Stimulated activated CD8-positive, alpha-beta memory T cell treated with anti-CD3 and anti-CD28 coated beads, Interleukin-12 subunit alpha, Interleukin-12 subunit beta, amount 100 ng/mL, for 1 hour (primary cell): ENCODE results near the gene CFAP221.

Experiments
- DNase-seq: peaks from one replicate; pipeline ENCODE4 v3.0.0-alpha.2; 2020; ENCODE audit warnings: low read depth

Gene CFAP221

DNA sequence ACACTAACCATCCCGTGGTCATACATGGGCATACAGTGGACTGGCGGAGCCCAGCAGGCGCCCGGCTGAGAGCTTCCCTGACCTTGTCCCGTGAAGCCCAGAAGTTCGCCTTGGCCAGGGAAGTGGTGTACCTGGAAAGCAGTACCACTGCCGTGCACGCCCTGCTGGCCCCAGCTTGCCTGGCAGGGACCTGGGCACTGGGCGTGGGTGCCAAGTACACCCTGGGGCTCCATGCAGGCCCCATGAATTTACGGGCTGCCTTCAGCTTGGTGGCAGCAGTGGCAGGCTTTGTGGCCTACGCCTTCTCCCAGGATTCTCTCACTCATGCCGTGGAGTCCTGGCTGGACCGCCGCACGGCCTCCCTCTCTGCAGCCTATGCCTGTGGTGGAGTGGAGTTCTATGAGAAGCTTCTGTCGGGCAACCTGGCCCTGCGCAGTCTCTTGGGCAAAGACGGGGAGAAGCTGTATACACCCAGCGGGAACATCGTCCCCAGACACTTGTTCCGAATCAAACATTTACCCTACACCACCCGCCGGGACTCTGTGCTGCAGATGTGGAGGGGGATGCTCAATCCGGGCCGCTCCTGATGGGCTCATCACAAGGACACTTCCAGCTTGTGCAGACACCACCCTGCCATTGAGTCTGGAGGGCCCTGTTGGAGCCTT, 137.1 kb downstream of the CFAP221 start:
- DNase-seq: no peak

DNA sequence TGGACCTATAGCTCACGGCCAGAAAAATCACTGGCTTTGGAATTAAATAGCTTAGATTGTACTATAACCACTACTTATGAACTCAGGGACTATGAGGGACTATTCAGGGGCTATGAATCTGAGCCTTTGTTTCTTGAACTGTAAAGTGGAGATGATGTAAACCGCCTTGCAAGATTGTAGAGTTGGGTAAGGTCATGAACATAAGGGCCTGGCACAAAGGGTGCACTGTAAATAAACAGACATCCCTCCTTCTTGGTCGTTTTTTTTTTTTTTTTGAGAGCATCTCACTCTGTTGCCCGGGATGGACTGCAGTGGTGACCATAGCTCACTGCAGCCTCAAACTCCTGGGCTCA, 137.6 kb downstream of the CFAP221 start:
- no peak for DNase-seq

DNA sequence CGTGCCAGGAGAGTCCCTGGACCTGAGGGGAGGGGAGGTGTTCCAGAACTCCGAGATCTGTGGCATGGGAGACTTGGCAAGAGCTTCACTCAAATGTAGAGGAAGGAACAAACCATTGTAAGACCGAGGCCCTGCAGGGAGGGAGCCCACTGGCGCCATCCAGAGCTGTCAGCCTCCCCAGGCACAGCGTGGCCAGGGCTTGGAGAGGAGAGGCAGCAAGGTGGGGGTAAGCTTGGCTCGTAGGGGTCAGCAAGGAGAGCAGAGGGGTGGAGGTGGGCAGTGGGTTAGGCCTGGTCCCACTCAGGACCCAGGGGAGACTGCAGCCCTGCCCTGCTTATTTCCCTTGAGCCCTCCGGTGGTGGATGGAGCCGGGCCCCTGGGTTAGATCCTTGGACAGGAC, 138.3 kb downstream of the CFAP221 start:
- no peak for DNase-seq

DNA sequence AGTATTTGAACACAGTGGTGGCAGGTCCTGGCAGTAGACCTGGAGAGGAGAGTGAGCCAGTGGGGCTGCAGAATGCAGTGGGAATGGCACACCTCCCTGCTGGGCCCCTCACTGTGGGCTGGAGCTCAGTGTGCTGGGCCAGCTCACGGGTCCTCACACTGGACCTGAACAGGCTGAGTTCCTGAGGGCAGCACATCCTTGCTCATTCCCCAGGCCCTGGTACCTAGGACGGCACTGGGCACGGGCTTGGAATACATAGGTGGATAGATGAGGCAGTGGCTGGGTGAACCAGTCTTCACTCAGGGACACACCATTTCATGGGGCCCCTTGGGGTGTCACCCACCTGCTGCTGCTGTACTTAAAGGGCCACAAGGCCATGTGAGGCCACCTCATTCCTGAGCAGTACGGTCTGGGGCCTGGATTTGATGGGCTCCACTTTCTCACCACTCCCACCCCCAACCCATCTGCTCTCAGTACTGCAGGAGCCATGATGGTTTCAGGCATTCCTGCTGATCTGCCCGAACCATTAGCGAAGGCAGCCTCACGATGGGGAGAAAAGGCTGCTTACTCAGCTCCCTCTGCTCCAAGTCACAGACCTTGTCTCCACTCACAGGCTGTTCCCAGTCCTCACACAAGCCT, 138.9 kb downstream of the CFAP221 start:
- DNase-seq: no peak

DNA sequence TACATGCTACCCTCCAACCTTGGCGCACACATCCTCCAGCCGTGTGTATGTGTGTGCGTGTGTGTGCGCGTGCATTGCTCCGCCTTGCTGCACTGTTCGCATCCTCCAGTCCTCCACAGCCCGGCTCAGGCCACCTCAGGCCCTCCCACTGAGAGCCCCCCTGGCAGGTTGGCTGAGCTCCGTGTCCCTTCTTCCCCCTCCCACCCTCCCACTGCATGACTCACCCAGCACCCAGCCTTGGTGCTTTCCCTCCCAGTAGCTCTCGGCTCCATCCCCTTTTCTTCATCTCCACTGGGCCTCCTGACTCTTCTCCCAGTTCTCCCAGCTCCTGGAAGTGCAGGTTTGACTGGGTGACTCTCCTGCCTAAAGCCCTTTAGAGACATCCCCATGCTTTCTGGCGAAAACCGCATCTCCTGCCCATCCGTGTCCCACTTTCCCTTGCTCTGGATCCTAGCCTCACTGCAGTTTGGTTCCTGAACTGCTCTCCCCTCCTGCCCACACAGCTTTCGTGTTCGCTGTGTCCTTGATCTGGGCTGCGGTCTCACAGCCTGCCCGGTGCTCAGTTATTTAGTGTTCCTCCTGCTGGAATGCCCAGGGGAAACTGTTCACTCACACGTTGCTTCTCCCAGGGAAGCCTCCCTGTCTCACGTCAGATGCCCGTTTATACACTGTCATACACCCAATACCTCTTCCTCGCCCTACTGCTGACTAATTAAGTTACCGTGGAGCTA, 139.6 kb downstream of the CFAP221 start:
- no peak for DNase-seq

DNA sequence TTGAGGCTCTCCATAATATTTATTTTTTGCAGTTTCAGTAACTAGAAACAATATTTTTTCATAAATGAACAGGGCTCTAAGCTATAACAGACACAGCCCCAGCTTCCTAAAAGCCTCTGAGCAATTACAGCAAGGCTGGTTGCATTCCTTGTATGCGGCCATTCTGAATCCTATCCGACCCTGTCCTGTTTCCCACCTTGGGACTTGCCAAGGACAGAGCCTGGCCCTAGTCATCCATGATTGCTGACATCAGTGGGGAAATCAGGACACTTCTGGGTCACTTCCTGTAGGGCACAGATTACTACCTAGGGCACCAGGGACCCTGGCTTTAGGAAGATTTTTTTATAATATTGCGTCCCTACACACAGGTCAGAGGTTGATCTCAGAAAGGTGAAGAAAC, 140.3 kb downstream of the CFAP221 start:
- no peak for DNase-seq

DNA sequence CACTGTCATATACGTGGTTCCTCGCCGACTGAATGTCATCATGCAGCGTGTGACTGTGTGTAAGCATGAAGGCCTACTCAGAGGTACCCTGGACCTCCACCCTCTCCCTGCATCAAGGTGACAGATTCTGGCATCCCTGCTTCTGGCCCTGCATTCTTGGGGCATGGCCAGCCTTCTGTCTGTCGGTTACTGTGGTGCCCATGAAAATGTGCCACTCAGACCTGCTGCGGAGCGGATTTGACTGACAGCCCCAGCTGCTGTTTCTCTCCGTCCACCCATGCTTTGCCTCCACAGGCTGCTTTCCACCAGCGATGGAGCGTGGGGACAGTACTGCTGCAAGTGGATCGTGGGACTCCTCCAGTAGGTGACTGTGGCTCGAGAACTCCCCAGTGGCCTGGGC, 144.4 kb downstream of the CFAP221 start:
- DNase-seq: no peak

DNA sequence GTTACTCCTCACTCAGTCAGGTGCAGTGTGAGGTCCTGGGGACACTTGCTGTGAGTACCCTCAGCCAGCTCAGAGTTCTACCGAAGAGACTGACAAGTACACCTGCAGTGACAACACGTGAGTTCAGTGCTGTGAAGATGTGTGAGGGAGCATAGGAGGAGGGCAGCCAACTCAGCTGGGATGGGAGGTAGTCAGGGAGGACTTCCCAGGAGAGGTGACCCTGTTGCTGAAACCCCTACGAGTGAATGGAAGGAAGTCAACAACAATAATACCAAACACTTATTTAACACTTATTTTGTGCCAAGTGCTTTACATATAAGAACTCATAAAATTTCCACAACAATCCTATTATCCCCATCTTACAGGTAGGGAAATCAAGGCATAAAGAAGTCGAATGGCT, 145.0 kb downstream of the CFAP221 start:
- no peak for DNase-seq

DNA sequence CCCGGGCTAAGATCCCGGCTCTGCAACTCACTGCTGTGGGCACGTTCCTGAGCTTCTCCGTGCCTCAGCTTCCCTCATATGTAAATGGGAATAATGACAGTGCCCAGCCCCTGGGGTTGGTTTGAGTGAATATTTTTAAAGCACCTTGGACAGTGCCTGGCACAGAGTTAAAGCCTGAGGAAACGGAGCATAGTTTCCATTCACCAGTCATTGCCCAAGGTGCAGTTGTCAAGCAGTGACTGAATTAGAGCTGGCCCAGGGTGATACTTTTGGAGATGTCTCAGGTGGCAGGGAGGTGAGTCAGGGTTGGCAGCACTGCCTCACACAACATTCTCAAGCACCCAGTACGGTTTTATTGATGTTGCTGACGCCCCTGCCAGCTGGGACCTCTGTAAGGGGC, 146.9 kb downstream of the CFAP221 start:
- no peak for DNase-seq

DNA sequence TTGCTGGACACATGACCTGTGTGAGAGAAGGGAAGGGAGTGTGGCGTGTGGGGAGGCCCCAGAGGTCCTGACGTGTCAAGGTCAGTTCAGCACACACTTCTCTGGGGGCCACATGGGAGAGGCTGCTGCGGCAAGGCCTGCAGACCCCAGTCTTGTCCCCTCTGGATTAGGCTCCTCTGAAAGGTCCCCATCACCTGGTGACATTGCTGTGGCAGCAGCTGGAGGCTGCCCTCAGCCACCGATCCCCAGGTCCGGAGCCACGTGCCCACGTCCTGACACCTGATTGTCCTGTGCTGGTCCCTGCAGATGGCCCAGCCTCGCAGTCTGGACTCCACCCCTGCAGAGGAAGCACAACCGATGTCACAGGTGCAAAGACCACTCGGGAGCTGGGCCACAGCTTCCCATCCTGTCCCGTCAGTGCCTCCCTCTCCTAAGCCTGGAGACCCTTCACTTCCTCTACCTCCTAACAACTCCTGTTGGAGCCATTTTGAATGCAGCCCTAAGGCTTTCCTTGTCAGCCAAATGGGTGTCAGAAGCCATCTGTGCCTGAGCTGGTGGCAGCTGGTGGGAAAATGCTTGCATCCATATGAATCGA, 147.5 kb downstream of the CFAP221 start:
- DNase-seq: no peak

DNA sequence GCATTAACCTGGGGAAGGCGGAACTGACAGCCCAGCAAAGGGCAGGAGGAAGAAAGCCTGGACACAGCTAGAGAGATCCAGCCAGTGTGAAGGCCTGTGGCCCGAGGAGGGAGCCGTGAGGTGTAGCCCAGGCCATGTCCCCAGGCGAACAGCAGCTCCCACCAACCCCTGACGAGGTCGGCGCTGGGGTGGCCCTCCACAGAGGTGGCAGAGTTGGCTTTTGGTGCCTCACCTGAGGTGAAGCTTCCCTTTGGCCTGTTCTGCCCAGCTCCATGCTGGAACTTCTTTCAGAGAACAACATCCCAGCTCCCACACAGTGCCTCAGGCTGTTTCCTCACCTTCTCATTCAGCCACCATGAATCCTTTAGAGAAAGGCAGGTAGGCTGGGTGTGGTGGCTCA, 148.1 kb downstream of the CFAP221 start:
- DNase-seq: no peak

DNA sequence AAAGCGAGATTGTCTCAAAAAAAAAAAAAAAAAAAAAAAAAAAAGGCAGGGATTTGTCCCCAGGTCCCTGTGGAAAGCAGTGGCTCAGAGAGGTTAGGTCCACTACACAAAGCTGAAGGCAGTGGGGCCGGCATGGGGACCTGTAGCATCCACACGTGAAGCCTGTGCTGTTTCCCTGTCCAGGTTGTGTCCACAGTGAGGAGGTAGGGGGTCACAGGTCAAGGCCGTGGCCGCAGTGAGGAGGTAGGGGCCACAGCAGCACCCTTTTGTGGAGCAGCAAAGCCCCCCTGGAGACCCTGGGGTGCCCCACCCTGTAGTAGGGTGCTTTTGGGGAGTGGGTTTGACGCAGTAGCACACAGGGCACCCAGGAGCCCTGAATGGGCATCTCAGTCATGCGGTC, 148.7 kb downstream of the CFAP221 start:
- DNase-seq: no peak

DNA sequence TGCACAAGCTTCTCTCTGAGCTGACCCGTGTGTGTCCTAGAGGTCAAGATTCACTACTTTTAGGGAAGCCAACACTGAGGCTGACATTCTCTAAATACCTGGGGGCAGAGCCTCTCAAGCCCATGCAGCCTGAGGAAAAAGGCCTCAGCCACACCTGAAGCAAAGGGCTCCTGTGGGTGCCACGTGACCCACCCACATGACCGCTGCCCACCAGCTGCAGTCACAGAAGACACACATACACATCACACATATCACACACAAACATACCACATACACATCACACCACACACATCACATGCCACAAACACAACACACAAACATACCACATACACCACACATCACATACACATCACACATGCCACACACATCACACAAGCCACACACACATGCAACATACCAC, 149.3 kb downstream of the CFAP221 start:
- no peak for DNase-seq

DNA sequence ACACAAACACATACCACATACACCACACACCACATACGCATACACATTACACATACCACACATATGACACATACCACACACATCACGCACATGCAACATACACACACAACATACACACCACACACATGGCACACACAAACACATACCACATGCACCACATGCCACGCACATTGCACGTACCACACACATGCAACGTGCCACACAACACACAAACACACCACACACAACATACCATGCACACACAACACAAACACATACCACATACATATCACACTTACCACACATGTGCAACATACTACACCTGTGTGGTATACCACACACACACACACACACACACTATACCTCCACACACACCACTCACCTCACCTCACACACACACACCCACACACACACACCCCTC, 149.7 kb downstream of the CFAP221 start:
- DNase-seq: no peak

DNA sequence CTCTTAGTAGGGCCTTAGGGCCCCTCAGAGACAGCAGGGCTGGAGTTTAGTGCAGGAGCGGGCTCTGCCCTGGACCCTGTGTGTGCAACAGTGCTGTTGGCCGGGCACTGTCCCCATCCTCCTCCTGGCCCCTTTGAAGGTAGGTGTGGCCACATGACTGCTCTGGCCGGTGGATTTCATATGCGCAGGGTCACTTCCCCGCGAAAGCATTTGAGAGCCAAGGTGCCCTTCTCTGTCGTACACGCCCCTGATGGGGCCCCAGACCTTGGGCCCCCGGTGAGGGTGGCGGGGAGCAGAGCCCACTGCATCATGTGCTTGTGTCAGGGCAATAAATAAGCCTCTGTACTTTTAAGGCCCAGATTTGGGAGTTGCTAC, 150.2 kb downstream of the CFAP221 start:
- DNase-seq: no peak

DNA sequence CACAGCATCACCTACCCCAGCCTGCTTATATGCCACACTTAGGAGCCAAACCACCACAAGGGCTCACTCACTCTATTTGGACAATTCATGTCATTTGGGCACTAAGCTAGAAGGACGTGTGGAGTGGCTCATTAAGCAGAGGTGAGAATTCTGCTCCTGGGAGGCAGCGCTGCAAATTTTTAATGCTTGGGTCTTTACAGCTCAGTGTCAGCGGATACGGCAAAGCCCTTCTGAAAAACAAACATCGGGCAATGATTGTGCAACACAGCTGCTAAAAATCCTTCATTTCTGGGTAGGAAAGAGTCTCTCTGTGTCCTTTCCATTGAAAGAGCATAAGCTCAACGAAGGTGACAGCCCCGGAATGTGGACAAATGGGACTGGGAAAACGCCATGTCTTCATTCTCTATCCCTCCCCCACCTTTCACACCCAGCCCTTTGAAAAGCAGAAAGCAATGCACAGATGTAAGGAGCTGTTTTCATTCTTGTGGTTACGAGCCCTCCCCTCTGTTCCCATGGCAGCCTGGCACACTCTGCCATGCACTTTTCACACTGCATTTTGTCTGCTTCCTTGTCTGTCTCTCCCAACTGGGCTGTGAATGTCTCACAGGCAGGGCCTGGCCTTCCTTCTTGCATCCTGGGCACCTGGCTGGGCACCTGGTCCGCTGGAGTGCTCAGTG, 150.7 kb downstream of the CFAP221 start:
- no peak for DNase-seq

DNA sequence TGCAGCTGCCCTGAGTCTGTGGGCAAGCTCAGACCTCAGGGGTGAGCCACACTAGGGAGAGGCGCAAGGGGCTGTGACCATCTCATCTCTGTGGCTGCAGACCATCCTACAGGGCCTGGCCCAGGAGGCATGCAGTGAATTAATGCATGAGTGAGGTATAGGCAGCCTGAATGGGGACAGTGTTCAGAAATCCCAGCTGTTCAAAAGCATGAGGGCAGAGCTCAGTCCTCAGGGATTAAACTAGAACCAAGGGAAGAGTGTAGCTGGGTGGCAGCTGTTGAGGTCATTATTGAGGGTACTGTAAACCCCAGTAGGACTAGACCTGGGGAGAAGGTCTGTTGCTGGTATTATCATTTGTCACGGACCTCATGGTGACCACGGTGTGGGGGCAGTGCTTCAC, 151.8 kb downstream of the CFAP221 start:
- DNase-seq: no peak

DNA sequence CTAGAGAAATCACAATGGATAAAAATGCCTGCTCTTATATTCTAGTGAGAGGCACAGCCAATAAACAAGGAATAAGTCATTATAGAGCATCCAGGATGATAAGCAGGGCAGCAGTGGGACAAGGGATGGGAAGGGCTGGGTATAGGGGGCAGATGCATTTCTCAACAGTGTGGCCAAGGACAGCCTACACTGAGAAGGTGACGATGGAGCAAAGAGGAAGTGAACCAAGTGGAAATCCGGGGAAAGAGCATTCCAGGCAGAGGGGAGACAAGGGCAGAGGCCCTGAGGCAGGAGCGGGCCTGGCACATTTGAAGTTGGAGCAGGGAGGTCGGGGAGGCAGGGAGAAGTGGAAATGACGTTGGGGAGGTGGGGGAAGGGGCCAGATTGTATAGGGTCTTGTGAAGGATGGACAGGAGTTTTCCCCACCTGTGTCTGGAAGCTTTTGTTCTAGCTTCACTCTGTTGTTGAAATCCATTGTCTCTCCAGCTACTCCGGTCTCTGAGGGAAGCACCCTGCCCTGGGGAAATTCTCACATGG, 152.3 kb downstream of the CFAP221 start:
- DNase-seq: no peak

DNA sequence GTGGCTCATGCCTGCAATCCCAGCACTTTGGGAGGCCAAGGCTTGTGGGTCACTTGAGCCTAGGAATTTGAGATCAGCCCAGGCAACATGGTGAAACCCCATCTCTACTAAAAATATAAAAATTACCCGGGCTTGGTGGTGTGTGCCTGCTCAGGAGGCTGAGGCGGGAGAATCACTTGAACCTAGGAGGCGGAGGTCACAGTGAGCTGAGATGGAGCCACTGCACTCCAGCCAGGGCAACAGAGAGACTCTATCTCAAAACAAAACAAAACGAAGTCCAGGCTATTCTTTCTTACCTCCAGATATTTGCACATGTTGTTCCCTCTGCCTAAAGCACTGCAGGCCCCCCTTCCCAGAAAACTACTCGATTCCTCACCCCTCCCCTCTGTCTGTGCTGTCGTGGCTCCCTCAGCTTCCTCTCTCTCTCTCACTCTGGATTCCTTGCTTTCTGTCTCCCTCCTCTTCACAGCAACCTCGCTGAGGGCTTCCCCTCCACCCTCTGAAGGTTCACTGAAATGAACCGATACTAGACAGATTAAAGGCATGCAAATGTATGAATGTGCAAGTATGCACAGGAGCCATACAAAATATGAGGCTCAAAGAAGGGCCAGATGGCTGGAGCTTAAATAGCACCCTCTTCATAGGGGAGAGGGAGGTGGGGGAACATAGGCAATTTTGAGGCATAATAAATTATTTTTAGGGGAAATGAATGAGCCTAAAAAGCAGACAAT, 153.2 kb downstream of the CFAP221 start:
- no peak for DNase-seq

DNA sequence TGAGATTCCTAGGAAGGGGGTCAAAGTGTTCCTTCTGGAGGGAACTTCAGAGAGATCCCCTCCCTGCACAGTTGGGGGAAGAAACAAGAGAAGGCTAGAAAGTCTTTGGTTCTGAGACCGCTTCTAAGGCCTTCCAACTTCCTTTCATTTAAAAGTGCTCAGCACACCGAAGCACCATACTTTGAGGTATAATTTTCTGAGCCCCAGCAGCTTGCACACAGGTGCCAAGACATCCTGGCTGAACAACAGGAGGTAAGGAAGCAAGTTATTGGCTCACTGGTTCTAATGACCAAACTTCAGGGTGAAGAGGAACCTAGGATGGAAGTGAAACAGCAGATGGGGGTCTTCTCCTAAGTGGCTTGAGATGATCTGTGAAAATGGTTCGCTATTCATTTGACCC, 154.0 kb downstream of the CFAP221 start:
- no peak for DNase-seq

DNA sequence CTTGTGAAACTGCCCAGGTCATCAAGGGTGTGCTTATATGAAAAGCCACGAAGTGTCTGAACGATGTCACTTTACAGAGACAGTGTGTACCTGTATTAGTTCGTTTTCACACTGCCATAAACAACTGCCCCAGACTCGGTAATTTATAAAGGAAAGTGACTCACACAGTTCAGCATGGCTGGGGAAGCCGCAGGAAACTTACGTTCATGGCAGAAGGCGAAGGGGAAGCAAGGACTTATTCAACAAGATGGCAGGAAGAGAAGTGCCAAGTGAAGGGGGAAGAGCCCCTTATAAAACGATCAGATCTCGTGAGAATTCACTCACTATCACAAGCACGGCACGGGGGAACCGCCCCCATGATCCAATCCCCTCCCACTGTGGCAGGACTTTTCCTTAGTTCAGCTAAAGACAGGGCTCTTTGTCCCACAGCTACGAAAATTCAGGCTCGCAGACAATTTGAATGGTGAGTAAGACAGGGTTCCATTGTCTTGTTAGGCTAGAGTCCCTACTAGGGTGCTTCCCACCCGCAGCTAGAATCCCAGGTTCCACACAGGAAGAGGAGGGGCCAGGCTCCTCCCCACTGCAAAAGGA, 154.9 kb downstream of the CFAP221 start:
- no peak for DNase-seq
